Measurements from ENCODE around the gene CUL1. TPM values are rescaled to one million over a fixed set of nuclear protein-coding genes. Genes with fewer than 3 reads are reported as not detected.

CUL1 gene
- total RNA-seq, 1 experiment from 2014 or later, result 72.3 TPM

- Histone ChIP-seq H2BK12ac (ENCODE audit: insufficient read length, low read depth, low read length) (no peak overlapping the region), H3K56ac (ENCODE audit: insufficient read length, low read depth, low read length) (no peak overlapping the region), H3K18ac (ENCODE audit: insufficient read length, low read depth, low read length) (no peak overlapping the region), H2AK5ac (ENCODE audit: insufficient read length, low read length) (no peak overlapping the region), H3K79me1 (ENCODE audit: insufficient read depth, low read depth, low read length, poor library complexity, severe bottlenecking) (no peaks in the 10 kb centered on the region), H3T11ph (ENCODE audit: low read length) (no peak overlapping the region), H3K14ac (ENCODE audit: insufficient read depth, low read length) (no peak overlapping the region), H3K27ac (ENCODE audit: insufficient read length, low read depth, low read length) (no peak overlapping the region), H3K23ac (ENCODE audit: insufficient read length, low read depth, low read length) (no peak overlapping the region), H2BK5ac (ENCODE audit: insufficient read length, low read length) (no peak overlapping the region), H3K4me2 (ENCODE audit: insufficient read depth, insufficient read length, low read length) (no peak overlapping the region), H3K9me3 (ENCODE audit: control insufficient read depth, low read depth, low read length) (no peaks in the 10 kb centered on the region), H4K8ac (replicated peaks; ENCODE audit: insufficient read length, low read depth, low read length) (no peak overlapping the region), H3K4me1 (ENCODE audit: insufficient read depth, low read length) (no peaks in the 10 kb centered on the region), H4K91ac (ENCODE audit: insufficient read length, low read depth, low read length) (no peak overlapping the region), H3K9ac (ENCODE audit: extremely low read depth, insufficient read length, low read length) (no peak overlapping the region), H4K20me1 (ENCODE audit: control insufficient read depth, insufficient read depth, insufficient read length) (no peaks in the 10 kb centered on the region), H2AFZ (ENCODE audit: low read length) (no peak overlapping the region), H3K23me2 (ENCODE audit: insufficient read length, low read depth, low read length, poor library complexity, severe bottlenecking) (no peaks in the 10 kb centered on the region), H2BK120ac (ENCODE audit: low read depth, low read length, poor library complexity, severe bottlenecking) (no peak overlapping the region), H3K79me2 (ENCODE audit: insufficient read depth, low read length) (no peaks in the 10 kb centered on the region), H3K27me3 (ENCODE audit: insufficient read depth, low read length) (no peaks in the 10 kb centered on the region), H3K4ac (ENCODE audit: low read depth, low read length) (no peak overlapping the region), H2BK15ac (ENCODE audit: low read depth, low read length) (no peak overlapping the region), H2BK20ac (ENCODE audit: low read depth, low read length, poor library complexity, severe bottlenecking) (no peak overlapping the region), H4K5ac (ENCODE audit: insufficient read length, low read depth, low read length) (no peak overlapping the region)
- peaks cover 0 to 3% of the 10 kb centered on the region in 2 experiments; a peak in 2 of 4 replicates for H3K4me1 Mint-ChIP-seq
- H3K27ac Mint-ChIP-seq, result no peak overlapping the region
- WGBS (ENCODE audit: extremely low coverage, insufficient read length, low lambda C conversion rate), result no CpG with 5 or more reads among the region's 4 CpGs
- H3K36me3 Mint-ChIP-seq (ENCODE audit: insufficient read depth in 1 of 3, low read depth in 3 of 3), result peaks cover 0 to 10% (median 0%) of the 10 kb centered on the region in 3 experiments; a peak in 2 of 7 replicates
- H3K4me3 Mint-ChIP-seq, result no peak overlapping the region
- H3K9me3 Mint-ChIP-seq, result peaks cover 9 to 17% of the 10 kb centered on the region in 2 experiments
- TF ChIP-seq, protein P1, sequence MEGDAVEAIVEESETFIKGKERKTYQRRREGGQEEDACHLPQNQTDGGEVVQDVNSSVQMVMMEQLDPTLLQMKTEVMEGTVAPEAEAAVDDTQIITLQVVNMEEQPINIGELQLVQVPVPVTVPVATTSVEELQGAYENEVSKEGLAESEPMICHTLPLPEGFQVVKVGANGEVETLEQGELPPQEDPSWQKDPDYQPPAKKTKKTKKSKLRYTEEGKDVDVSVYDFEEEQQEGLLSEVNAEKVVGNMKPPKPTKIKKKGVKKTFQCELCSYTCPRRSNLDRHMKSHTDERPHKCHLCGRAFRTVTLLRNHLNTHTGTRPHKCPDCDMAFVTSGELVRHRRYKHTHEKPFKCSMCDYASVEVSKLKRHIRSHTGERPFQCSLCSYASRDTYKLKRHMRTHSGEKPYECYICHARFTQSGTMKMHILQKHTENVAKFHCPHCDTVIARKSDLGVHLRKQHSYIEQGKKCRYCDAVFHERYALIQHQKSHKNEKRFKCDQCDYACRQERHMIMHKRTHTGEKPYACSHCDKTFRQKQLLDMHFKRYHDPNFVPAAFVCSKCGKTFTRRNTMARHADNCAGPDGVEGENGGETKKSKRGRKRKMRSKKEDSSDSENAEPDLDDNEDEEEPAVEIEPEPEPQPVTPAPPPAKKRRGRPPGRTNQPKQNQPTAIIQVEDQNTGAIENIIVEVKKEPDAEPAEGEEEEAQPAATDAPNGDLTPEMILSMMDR (conservative IDR thresholded peaks at IDR 0.05), result no peak
- H3K27me3 Mint-ChIP-seq (ENCODE audit: low read depth), result no peaks in the 10 kb centered on the region
- no peak for DNase-seq
These were observed 16.9 kb upstream of the CUL1 start for GRCh38 chr7:148681821-148682220.
